Ishikawa (cell line): ENCODE measurements around the gene METTL6.

Experiments
- CEBPB ChIP-seq: IDR thresholded peaks from 2 replicates; pipeline ENCODE4 v1.6.1; 2012
- CREB1 ChIP-seq: IDR thresholded peaks from 2 replicates; pipeline ENCODE4 v1.6.1; 2012; ENCODE audit warnings: low read depth
- EGR1 ChIP-seq: IDR thresholded peaks from 2 replicates; pipeline ENCODE4 v1.6.1; 2012
- EP300 ChIP-seq: IDR thresholded peaks from 2 replicates; pipeline ENCODE4 v1.6.1; 2012; ENCODE audit warnings: borderline replicate concordance
- FOXM1 ChIP-seq: IDR thresholded peaks from 2 replicates; pipeline ENCODE4 v1.6.1; 2012; ENCODE audit warnings: low read depth, borderline replicate concordance
- MAX ChIP-seq: IDR thresholded peaks from 2 replicates; pipeline ENCODE4 v1.6.1; 2012
- NFIC ChIP-seq: IDR thresholded peaks from 2 replicates; pipeline ENCODE4 v1.6.1; 2012
- RAD21 ChIP-seq: IDR thresholded peaks from 2 replicates; pipeline ENCODE4 v1.6.1; 2012; ENCODE audit warnings: low read depth
- REST ChIP-seq: IDR thresholded peaks from 2 replicates; pipeline ENCODE4 v1.6.1; 2012; ENCODE audit warnings: low read depth, mild to moderate bottlenecking
- TAF1 ChIP-seq: IDR thresholded peaks from 2 replicates; pipeline ENCODE4 v1.6.1; 2012; ENCODE audit warnings: low read depth, mild to moderate bottlenecking
- TCF12 ChIP-seq: IDR thresholded peaks from 2 replicates; pipeline ENCODE4 v1.6.1; 2012; ENCODE audit warnings: low read depth
- TEAD4 ChIP-seq: IDR thresholded peaks from 2 replicates; pipeline ENCODE4 v1.6.1; 2012
- USF1 ChIP-seq: IDR thresholded peaks from 2 replicates; pipeline ENCODE4 v1.6.1; 2012
- YY1 ChIP-seq: IDR thresholded peaks from 2 replicates; pipeline ENCODE4 v1.6.1; 2012; ENCODE audit warnings: low read depth
- ZBTB7A ChIP-seq: IDR thresholded peaks from 2 replicates; pipeline ENCODE4 v1.6.1; 2012; ENCODE audit warnings: low read depth

METTL6 gene

GRCh38 chr3:15443826-15444524, 16.6 kb upstream of the METTL6 start:
- TF ChIP-seq EP300 (no peak), ZBTB7A (no peak), RAD21 (no peak), TCF12 (no peak), FOXM1 (no peak), YY1 (no peak), REST (no peak), MAX (no peak), TAF1 (no peak), NFIC (no peak), CREB1 (no peak), CEBPB (no peak), TEAD4 (no peak), USF1 (no peak), EGR1 (no peak)

GRCh38 chr3:15440891-15441290, 13.5 kb upstream of the METTL6 start:
- TF ChIP-seq CEBPB, result no peak
- TF ChIP-seq TEAD4, result no peak
- no peak for TF ChIP-seq TAF1
- no peak for TF ChIP-seq NFIC
- TF ChIP-seq YY1, result no peak
- TF ChIP-seq USF1, result no peak
- TF ChIP-seq EP300, result no peak
- TF ChIP-seq REST, result no peak
- no peak for TF ChIP-seq FOXM1
- TF ChIP-seq ZBTB7A, result no peak
- TF ChIP-seq MAX, result no peak
- no peak for TF ChIP-seq RAD21
- TF ChIP-seq CREB1, result no peak
- TF ChIP-seq EGR1, result no peak
- TF ChIP-seq TCF12, result no peak

GRCh38 chr3:15439476-15439875, 12.1 kb upstream of the METTL6 start:
- TF ChIP-seq MAX, result no peak
- TF ChIP-seq CREB1, result no peak
- no peak for TF ChIP-seq TCF12
- TF ChIP-seq ZBTB7A, result no peak
- no peak for TF ChIP-seq REST
- TF ChIP-seq YY1, result no peak
- no peak for TF ChIP-seq USF1
- no peak for TF ChIP-seq FOXM1
- no peak for TF ChIP-seq TEAD4
- no peak for TF ChIP-seq TAF1
- TF ChIP-seq EGR1, result no peak
- no peak for TF ChIP-seq RAD21
- no peak for TF ChIP-seq EP300
- no peak for TF ChIP-seq CEBPB
- no peak for TF ChIP-seq NFIC
